GM18511 (cell line): ENCODE data around the gene BCDIN3D.

Experiments
- ATAC-seq: cut with Tn5 transposase; IDR thresholded peaks from one replicate; pipeline ENCODE4 v1.9.1; 2021; ENCODE audit warnings: mild to moderate bottlenecking, moderate library complexity; ENCODE audit not compliant: unreplicated experiment

The BCDIN3D gene

GRCh38 chr12:49800421-49801140 lies 42.3 kb downstream of the BCDIN3D start:
- no peak for ATAC-seq

DNA sequence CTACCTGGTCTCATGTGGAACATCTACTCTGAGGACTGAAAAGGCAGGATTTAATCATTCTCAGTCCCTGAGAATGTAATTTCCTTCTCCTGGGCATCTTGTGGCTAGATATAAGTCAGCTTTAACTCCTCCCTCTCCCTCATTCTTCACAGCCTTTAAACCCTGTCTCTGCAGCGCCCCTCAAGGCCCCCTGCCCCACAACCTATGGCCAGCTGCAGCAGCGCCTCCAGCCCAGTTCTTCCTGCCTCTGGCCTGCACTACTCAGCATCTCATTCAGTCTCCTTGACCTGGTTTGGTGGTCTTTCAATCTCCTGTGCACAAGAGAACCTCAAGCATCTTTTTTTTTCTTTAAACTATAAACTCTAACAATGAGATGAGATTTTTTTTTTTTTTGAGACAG lies 44.0 kb downstream of the BCDIN3D start:
- ATAC-seq, result no peak

- no peak for ATAC-seq
These were observed 44.7 kb downstream of the BCDIN3D start for GRCh38 chr12:49798248-49798647.

GRCh38 chr12:49797449-49797776 lies 45.5 kb downstream of the BCDIN3D start:
- no peak for ATAC-seq

GRCh38 chr12:49796606-49797448 lies 46.1 kb downstream of the BCDIN3D start:
- ATAC-seq, result no peak

DNA sequence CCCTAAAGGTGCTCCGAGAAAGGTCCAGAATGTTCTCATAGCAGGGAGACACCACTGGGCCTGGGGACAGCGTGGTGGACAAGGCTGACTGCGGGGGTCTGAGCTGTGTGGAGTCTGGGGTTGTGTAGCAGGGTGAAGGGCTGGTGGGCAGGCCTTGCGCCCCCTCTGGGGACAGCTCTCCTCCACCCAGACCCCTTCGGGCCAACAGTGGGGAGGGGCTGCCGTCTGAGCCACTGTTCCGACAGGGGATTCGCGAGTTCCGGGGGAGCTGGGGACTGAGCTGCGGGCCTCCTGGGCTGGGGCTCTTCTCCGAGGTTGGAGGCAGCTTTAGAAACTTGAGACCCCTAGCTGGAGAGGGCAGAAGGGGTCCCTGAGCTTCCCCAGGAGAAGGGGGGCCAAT lies 46.8 kb downstream of the BCDIN3D start:
- no peak for ATAC-seq

DNA sequence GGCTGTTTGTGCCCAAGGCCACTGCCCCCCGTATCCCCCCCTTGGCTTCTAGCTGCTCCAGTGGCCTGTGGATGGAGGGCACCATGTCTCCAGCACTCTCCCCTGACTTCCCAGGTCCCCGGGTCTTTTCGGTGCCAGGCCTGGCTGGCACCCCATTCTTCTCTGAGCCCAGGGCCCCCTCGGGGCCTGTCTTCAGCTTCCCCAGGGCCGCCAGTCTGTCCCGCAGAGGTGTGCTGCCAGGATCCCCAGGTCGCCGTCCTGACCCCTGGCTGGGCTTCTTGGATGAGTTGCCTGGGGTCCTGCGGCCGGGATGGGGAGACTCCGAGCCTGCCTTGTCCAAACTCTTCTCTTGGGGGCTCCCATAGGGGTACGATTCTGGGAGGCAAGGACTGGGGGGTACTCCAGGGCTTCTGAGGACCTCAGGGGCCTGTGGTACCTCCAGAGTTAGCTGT lies 47.2 kb downstream of the BCDIN3D start:
- ATAC-seq, result no peak

- no peak for ATAC-seq
These were observed 47.9 kb downstream of the BCDIN3D start for GRCh38 chr12:49794811-49795653.

DNA sequence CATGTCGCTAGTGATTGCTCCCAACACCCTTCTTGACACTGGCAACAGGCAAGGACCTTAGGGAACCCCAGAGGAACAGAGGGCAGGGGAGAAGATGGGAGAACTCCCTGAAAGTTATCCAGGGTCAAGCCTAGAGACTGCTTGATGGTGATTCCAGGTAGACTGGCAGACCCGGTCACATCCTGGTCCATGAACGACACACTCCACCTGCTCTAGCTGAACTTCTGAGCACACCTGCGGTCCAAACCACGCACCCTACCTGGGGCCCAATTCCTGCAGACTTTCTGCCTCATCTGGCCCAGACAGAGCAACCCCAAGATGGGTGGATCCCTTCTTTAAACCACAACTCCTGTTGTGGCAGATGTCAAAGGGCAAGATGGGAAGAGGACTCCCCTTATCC lies 48.9 kb downstream of the BCDIN3D start:
- no peak for ATAC-seq

DNA sequence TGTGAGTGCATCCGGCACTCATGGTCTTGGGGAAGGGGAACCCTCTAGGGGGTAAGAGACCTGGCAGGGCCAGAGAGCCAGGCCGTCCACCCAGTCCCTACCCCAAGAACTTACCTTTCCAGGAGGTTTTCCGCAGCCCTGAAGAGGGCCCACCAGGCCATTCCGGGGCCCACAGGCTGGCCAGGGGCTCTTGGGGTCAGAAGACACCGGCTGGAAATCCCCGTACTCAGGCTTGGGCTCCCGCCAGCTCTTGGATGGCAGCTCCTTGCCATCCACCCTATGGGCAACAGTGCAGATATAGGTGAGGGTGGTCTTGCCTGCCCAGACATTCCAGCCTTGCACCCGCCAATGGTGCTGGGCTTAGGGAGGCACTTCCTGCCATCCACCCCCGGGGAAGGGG lies 49.3 kb downstream of the BCDIN3D start:
- no peak for ATAC-seq

DNA sequence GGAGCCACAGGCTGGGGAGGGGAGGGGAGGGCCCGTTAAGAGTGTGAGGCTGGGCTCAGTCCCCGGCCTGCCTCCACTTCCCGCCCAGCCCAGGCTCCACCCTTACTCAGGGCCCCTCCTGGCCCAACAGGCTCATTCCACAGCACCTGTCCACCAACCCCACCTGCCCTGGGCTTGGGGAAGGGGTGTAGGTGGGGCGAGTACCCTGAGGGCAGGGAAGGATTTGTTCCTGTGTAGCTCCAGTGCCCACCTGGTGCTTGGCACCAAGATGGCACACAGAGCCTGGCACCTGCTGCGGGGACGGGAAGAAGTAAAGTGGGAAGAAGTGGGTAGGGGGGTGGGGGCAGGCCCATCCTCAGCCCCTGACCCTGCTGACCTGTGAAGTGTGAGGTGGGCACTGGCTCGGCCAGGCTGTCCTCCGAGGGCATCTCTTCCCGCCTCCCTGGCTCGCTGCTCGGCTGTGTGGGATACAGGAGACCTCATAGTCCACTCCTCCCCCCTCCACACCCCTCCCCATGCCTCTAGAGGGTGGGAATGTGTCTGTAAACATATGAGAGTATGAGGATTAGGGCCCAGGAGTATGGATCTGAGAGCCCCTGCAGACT lies 49.8 kb downstream of the BCDIN3D start:
- no peak for ATAC-seq

DNA sequence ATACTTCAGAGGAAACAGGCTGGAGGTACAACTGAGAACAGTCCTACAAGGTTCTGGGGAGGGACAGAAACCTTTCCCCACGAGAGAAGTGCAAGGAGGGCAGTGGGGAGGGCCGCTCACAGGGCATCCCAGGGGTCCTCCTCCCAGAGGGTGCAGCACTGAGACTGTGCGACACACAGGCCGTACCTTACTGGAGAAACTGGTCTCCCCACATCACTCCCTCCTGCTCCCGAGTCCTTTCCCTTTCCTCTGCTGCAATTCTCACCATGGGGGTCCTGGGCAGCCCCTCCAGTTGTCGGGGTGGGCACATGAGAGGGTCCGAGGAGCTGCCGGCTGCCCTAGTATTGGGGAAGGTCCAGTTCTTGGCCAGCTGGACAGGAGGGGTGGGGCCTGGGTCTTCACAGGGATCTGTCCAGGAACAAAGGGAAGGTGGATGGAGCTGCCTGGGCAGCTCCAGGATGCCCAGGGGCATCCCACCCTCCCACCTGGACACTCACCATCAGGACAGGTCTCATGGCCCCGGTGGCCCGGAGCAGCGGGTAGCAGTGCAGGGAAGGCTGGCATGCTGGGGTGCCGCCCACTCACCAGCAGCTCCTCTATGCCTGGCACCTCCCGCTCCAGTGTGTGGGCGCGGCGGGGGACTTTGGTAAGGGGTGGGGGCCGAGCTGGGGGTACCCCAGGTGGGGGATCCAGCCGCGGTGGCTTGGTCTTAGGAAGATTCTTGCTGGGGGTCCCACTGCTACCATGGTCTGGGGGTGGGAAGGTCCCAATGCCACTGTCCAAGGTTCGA lies 50.5 kb downstream of the BCDIN3D start:
- ATAC-seq, result no peak

- ATAC-seq, result no peak
These were observed 51.2 kb downstream of the BCDIN3D start for GRCh38 chr12:49791700-49792099.

- ATAC-seq, result no peak
These were observed 52.0 kb downstream of the BCDIN3D start for GRCh38 chr12:49790741-49791555.

DNA sequence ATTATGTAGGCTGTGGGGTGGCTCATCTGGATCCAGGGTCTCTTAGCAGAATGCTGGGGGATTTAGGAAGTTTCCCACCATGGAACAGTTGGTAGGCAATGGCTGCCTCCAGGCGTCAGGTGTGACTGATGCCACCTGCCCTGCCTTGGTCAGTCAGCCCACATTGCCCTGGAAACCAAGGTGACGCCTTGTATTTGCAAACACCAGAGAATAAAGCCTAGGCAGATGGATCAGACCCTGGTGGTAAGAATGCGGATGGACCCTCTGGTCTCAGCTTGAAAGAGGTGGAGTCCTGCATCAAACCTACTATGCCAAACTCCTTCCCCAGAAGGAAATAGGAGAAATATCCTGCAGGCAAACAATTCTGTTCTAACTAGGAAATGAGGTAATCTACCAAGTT lies 52.9 kb downstream of the BCDIN3D start:
- ATAC-seq, result no peak

DNA sequence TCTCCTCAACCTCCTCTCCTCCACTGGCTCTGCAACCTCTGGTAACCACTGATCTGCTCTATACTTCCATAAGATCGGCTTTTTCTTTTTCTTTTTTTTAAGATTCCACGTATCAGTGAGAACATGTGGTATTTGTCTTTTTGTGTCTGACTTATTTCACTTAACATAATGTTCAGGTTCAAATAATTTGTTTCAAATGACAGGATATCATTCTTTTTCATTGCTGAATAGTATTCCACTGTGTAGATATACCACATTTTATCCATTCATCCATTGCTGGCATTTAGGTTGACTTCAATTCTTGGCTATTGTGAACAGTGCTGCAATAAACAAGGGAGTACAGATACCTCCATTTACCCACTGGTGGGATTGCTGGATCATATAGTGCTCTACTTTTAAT lies 55.2 kb downstream of the BCDIN3D start:
- no peak for ATAC-seq
